NCI-H2107 (cell line): Measurements from ENCODE around the gene SOWAHA.
"Not testable (repeated sequence)": the region's sequence is repeated elsewhere in the genome, so short reads cannot be mapped to it uniquely, and the experiment has no call there.

Experiments used
- DNase-seq: peaks from one replicate; lab custom pipeline; 2025; lab: John Stamatoyannopoulos, UW

SOWAHA gene

GRCh38 chr5:132778129-132778528 lies 35.0 kb upstream of the SOWAHA start:
- DNase-seq = no peak

GRCh38 chr5:132778856-132779255 lies 34.2 kb upstream of the SOWAHA start:
- no peak for DNase-seq

GRCh38 chr5:132779961-132780360 lies 33.1 kb upstream of the SOWAHA start:
- no peak for DNase-seq

DNA sequence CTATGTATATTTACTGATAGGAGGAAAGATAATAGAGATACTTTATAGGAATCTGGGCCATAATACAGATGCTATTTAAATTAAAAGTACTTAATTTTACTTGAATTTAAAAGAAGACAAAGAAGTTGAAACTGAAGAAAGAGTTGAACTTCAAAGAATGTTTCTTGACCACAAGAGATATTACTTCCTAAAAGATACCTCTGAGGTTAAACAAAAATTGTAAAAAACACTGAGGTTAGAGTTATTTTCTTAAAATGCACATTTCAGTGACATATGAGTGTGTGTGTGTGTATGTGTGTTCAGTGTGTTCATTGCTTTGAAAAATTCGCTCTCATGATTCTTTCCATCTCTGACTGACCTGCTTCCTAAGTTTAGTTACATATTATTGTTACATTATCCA lies 32.5 kb upstream of the SOWAHA start:
- DNase-seq = no peak

GRCh38 chr5:132781029-132781428 lies 32.1 kb upstream of the SOWAHA start:
- no peak for DNase-seq

DNA sequence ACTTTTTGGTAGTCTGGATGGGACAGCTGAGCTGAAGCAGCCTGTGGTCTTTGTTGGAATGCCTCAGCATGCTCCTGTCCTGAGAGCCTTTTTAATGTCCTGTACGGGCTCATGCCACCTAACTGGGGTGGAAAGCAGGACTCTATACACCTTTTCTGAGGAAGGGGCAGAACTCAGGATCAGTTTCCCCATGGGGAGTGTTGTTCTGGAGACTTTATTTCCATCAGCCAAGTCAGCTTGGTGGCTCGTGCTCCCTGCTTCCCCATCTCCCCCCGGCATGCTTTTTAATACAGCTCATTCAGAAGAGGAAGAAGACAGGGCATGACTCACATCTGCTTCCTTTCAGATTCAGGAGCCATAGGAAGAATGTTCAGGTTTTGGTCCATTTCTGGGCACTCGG lies 31.0 kb upstream of the SOWAHA start:
- no peak for DNase-seq

DNA sequence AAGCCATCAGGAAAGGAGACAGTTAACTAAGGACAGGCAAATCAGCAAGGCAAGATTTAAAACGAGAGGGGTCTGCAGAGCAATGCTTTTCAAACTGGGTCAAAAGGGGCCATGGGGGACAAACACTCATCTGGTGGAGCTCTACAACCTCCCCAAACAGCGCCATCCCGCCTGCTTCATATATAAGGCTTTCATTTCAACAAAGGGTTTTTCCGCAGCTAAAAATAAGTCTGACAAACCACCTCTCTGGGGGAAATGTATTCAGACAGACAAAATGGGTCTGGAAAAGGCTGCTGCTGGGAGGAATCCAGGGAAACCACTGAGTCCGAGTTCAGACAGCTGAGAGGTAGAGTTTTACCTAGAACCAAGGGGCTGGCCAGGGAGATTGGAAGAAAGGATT lies 27.7 kb upstream of the SOWAHA start:
- DNase-seq = no peak

DNA sequence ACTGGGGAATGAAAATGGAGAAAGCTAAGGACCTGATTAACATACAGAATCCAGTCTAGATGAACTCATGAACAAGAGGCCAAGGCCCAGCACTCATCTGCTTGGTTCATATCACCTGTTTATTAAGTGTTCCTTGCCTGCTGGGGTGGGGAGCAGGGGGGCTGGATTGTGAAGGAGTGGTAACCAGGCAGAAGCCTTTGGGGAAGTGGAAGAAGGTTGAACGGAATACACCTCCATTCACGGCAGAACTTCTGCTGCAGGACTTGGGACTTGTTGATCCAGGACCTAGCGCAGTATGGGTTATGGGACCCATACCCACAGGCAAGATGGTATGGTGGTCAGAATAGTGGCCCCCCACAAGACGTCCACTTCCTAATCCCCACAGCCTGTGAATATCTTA lies 27.2 kb upstream of the SOWAHA start:
- DNase-seq = no peak

DNA sequence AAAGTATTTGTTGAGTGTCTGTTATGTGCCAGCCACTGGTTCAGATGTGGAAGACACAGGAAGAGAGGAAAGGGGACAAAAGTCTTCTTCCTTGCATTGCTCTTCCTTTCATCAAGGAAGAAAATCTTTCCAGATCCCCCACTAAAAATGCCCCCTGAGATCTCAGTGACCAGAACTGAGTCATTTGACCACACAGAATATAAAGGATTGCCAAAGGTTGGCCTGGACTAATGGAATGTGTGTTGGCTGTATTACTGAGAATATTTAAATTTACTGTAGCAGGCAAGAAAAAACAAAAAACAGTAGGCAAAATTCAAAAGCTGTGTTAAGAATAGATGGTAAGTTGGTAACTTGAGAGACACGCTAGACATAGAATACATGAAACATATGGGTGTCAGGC lies 26.0 kb upstream of the SOWAHA start:
- DNase-seq = no peak

GRCh38 chr5:132788508-132788907 lies 24.6 kb upstream of the SOWAHA start:
- DNase-seq = no peak

DNA sequence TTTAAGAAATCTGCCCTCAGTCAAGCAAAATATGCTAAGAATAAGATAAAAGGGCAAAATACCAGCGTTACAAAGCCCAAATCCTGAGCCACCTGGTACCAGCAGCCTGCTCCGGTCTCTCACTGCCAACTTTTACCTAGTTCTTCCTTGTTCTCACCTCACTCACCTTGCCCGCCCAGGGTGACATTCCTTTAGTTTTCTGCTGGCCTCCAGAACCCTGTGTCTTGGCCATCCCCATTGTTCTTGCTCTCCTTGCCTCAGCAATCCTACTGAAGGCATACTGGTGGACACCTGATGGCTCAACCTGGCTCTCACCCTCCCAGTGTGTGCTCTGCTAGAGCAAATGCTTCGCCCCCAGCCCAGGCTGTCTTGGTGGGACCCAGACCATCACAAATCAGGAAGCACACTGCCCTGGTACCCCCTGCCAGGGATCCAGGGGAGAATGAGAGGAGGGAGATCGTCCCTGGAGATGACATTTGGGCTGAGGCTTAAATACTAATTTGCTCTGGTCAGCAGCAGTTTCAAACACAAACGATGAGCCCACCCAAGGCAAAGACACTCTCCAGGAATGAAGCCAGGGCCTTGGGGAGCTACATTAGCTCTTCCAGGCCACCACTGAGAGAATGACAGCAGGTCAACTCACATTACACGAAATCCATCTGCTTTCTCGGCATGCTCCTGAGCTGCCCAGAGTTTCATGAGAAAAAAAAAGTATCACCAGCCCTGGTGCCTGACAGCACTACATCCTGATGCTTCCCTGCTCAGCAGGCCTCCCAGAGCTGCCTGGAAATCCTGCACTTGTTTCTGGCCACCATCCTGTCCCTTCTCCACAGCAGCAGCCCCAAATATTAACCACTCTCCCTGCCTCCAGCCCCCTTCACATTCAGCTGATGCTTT lies 23.9 kb upstream of the SOWAHA start:
- DNase-seq = no peak

GRCh38 chr5:132790201-132790865 lies 22.8 kb upstream of the SOWAHA start:
- no peak for DNase-seq

GRCh38 chr5:132791026-132791425 lies 22.1 kb upstream of the SOWAHA start:
- no peak for DNase-seq

GRCh38 chr5:132797651-132798050 lies 15.5 kb upstream of the SOWAHA start:
- DNase-seq = no peak

DNA sequence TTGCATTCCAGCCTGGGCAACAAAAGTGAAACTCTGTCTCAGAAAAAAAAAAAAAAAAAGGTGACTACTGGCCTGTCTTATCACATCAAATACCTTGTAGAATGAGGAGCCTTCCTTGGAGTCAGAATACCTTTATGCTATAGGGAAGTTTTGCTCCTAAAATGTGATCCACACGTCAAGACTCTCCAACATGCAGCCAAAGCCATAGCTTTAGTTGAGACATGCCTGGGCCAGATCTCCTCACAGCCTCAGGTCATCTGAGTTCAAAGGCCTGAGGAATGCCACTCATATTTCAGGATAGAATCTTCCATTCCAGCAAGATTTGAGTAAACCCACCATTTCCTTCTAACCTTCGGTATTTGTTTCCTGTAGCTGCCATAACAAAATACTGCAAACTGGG lies 13.7 kb upstream of the SOWAHA start:
- no peak for DNase-seq

GRCh38 chr5:132800545-132800944 lies 12.6 kb upstream of the SOWAHA start:
- DNase-seq = no peak

GRCh38 chr5:132802044-132802684 lies 10.9 kb upstream of the SOWAHA start:
- DNase-seq = no peak

- DNase-seq = not testable (repeated sequence)
These were observed 10.4 kb upstream of the SOWAHA start for GRCh38 chr5:132802685-132803066.

- DNase-seq = not testable (repeated sequence)
These were observed 8.9 kb upstream of the SOWAHA start for GRCh38 chr5:132804219-132804618.

GRCh38 chr5:132805872-132806271 lies 7.2 kb upstream of the SOWAHA start:
- not testable (repeated sequence) for DNase-seq

GRCh38 chr5:132806804-132807162 lies 6.3 kb upstream of the SOWAHA start:
- not testable (repeated sequence) for DNase-seq

DNA sequence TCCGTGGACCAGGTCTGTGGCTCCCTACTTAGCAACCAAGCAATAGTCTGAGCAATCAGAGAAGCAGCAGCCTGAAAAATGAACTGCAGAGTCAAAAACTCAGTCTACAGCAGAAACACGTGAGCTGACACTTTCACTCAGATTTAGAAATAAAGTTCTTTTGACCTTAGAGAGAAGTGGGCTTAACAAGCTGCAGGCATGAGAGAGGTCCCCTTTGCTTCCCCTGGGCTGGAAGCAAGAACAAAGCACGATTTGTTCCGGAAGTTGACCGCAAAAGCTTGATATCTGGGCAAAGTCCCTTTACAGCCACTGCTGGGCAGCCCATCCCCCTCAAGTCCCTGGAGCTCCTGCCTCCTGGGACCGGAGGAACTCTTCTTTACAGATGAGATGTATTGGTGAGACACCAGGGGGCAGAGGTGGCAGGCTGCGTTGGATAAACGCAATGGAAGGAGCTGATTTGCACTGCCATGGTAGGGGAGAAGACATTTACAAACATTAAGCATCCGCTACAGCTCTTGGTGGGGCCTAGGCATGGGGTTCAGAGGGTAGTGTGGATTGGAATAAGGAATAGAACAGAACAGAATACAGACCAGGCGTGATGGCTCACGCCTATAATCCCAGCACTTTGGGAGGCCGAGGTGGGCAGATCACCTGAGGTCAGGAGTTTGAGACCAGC lies 5.8 kb upstream of the SOWAHA start:
- no peak for DNase-seq

GRCh38 chr5:132808448-132808847 lies 4.7 kb upstream of the SOWAHA start:
- no peak for DNase-seq
